AG20443 (cell line): ENCODE measurements around the gene PTGIR.

Source experiments
- DNase-seq: peaks from one replicate; pipeline ENCODE4 v3.0.0; 2012; ENCODE audit warnings: low spot score, mixed read lengths

PTGIR gene

GRCh38 chr19:46624958-46625661 is at the start of gene PTGIR:
Gene PTGIR, minus strand, starts transcription at chr19:46625089. Its CDS starts 864 bp downstream, at chr19:46624225.
- peak; percentile 85 for DNase-seq

- peak; percentile 34 for DNase-seq
Observed at GRCh38 chr19:46670813-46671212, 45.9 kb upstream of the PTGIR start.

GRCh38 chr19:46668662-46669061 is 43.8 kb upstream of the PTGIR start:
- DNase-seq, result no peak

GRCh38 chr19:46665072-46665471 is 40.2 kb upstream of the PTGIR start:
- no peak for DNase-seq

GRCh38 chr19:46661735-46662592 is 37.1 kb upstream of the PTGIR start:
- DNase-seq, result peak; percentile 90

- DNase-seq, result peak; percentile 100
Observed at GRCh38 chr19:46661020-46661731, 36.3 kb upstream of the PTGIR start, which contains the start of gene DACT3. Gene DACT3, minus strand, starts transcription at chr19:46661182. Its CDS starts 118 bp downstream, at chr19:46661064.

- DNase-seq, result no peak
Observed at GRCh38 chr19:46660551-46661019, 35.7 kb upstream of the PTGIR start.

- peak; percentile 25 for DNase-seq
Observed at GRCh38 chr19:46660008-46660517, 35.2 kb upstream of the PTGIR start.

- DNase-seq, result peak; percentile 48
Observed at GRCh38 chr19:46659151-46660007, 34.5 kb upstream of the PTGIR start.

GRCh38 chr19:46656541-46656940 is 31.7 kb upstream of the PTGIR start:
- DNase-seq, result no peak

GRCh38 chr19:46654621-46655152 is 29.8 kb upstream of the PTGIR start:
- DNase-seq, result no peak

- no peak for DNase-seq
Observed at GRCh38 chr19:46650445-46650844, 25.6 kb upstream of the PTGIR start.

- no peak for DNase-seq
Observed at GRCh38 chr19:46648961-46649960, 24.4 kb upstream of the PTGIR start.

GRCh38 chr19:46648060-46648960 is 23.4 kb upstream of the PTGIR start:
- DNase-seq, result no peak

- no peak for DNase-seq
Observed at GRCh38 chr19:46646402-46646801, 21.5 kb upstream of the PTGIR start.

GRCh38 chr19:46644720-46645119 is 19.8 kb upstream of the PTGIR start:
- no peak for DNase-seq

- no peak for DNase-seq
Observed at GRCh38 chr19:46640656-46641055, 15.8 kb upstream of the PTGIR start.

- peak; percentile 85 for DNase-seq
Observed at GRCh38 chr19:46639358-46640182, 14.7 kb upstream of the PTGIR start.
